Kidney epithelial cell (primary cell): ENCODE data around the gene LHPP. TPM values are rescaled to one million over a fixed set of nuclear protein-coding genes. Genes with fewer than 3 reads are reported as not detected.

Source experiments
- DNase-seq: peaks from one replicate; pipeline ENCODE4 v3.0.0-alpha.2; 2010; ENCODE audit warnings: low read depth
- H3K27me3 ChIP-seq: 2 replicates; pipeline ENCODE4 v1.6.0; 2011; ENCODE audit warnings: low read length; ENCODE audit not compliant: control insufficient read depth, insufficient read depth
- H3K36me3 ChIP-seq: 2 replicates; pipeline ENCODE4 v1.5.1; 2011; ENCODE audit warnings: low read length; ENCODE audit not compliant: control insufficient read depth, insufficient read depth
- H3K4me3 ChIP-seq: 2 replicates; pipeline ENCODE4 v1.5.1; 2011; ENCODE audit warnings: low read depth, mild to moderate bottlenecking, control low read depth, low read length
- CTCF ChIP-seq: IDR thresholded peaks from 2 replicates; pipeline ENCODE4 v1.5.1; 2011; ENCODE audit warnings: mild to moderate bottlenecking, moderate library complexity, low read length, control low read depth, inconsistent platforms; ENCODE audit not compliant: insufficient read depth, poor library complexity, severe bottlenecking
- total RNA-seq: library from RNA; depleted of rRNA; stranded (reverse); fragments of >200 nt; gene quantifications from 2 replicates; pipeline ENCODE4 v1.2.3, GENCODE V29; 2015

Gene LHPP, protein sequence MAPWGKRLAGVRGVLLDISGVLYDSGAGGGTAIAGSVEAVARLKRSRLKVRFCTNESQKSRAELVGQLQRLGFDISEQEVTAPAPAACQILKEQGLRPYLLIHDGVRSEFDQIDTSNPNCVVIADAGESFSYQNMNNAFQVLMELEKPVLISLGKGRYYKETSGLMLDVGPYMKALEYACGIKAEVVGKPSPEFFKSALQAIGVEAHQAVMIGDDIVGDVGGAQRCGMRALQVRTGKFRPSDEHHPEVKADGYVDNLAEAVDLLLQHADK
- 6.3 and 9.0 TPM in 2 replicates for total RNA-seq

DNA sequence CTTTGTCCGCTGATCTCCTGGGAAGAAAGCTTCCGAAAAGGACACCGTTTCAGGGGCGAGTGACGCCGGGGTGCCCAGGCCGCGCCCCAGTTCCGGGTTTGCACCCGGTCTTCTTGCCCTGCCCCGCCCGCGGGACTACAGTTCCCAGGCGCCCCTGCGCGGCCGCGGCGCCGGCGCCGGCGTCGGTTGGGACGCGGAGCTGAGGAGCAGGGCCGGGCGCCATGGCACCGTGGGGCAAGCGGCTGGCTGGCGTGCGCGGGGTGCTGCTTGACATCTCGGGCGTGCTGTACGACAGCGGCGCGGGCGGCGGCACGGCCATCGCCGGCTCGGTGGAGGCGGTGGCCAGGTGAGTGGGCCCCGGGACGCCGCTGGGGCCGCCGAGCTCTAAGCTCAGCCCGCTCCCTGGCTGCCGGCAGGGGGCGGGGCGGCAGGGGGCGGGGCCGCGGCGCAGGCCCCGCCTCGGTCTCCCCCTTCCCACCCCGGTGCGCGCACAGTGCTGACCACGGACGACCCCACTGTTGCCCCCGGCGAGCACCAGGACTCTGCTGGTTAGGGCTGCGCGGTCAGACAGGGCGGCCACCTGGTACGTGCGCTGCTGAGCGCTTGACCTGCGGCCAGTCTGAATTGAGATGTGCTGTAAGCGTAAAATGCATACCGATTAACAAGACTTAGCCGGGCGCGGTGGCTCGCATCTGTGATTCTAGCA, at the start of gene LHPP:
Gene LHPP (plus strand): TSS at position 182 of the 706 bp plus-strand sequence. CDS start 40 bp downstream, at position 222.
- peaks cover 2% of the 10 kb centered on the region for H3K27me3 ChIP-seq
- no peak for TF ChIP-seq CTCF

GRCh38 chr10:124414076-124414475, 47.5 kb upstream of the LHPP start:
- Histone ChIP-seq H3K27me3 (no peaks in the 10 kb centered on the region), H3K36me3 (no peaks in the 10 kb centered on the region), H3K4me3 (no peak overlapping the region)
- no peak for DNase-seq
- TF ChIP-seq CTCF: no peak

More for the DNA sequence above, at the start of gene LHPP:
- no peaks in the 10 kb centered on the region for H3K36me3 ChIP-seq
- DNase-seq: peak; percentile 14
- H3K4me3 ChIP-seq: peak within 1 kb of the TSS; percentile 87

DNA sequence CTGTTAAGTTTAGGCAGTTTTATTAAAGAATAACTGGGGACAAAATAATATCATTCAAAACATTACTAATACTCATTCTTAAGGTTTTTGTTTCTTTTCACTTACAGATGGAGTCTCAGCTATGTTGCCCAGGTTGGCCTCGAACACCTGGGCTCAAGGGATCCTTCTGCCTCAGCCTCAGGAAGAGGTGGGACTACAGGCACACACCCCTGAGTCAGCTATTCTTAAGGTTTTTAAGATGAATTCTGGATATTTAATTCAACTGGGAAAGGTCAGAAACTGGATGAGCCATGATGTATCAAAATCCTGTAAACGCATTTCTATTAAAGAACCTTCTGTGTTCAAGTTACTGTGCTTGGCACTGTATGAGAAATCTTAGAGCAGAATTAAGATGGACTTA, 46.4 kb upstream of the LHPP start:
- no peak for DNase-seq
- Histone ChIP-seq H3K4me3 (no peak overlapping the region), H3K27me3 (no peaks in the 10 kb centered on the region), H3K36me3 (no peaks in the 10 kb centered on the region)
- TF ChIP-seq CTCF: no peak

DNA sequence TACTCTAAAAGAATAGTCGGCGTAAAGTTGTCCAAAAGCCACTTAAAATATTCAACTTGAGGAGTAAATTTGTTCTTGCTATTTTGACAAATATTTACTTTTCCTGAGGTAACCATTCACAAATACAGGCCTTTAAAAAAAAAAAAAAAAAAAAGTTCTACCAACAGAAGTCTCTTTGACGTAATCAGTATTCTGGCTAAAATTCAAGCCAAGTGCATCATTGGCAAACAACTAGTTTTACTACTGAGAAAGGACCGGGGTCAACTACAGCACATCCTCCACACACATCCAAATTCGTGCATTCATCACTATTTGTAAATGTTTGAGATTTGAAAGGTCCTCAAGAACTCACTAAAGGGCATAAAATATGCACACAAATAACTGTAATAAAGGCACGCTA, 44.9 kb upstream of the LHPP start:
- Histone ChIP-seq H3K36me3 (no peaks in the 10 kb centered on the region), H3K4me3 (no peak overlapping the region), H3K27me3 (no peaks in the 10 kb centered on the region)
- no peak for TF ChIP-seq CTCF
- DNase-seq: no peak

- DNase-seq: no peak
- no peaks in the 10 kb centered on the region for H3K36me3 ChIP-seq
- TF ChIP-seq CTCF: no peak
- peak overlapping the region; percentile 55 for H3K4me3 ChIP-seq
- H3K27me3 ChIP-seq: no peaks in the 10 kb centered on the region
Measured at GRCh38 chr10:124417895-124418725, 43.5 kb upstream of the LHPP start.
